Activated CD8-positive, alpha-beta memory T cell treated with anti-CD3 and anti-CD28 coated beads, Interleukin-2, amount 50 U/mL, for 48 hours (primary cell): Measurements from ENCODE around the gene CYB561D2.

Experiments
- DNase-seq: peaks from one replicate; pipeline ENCODE4 v3.0.0-alpha.2; 2020

Gene CYB561D2

DNA sequence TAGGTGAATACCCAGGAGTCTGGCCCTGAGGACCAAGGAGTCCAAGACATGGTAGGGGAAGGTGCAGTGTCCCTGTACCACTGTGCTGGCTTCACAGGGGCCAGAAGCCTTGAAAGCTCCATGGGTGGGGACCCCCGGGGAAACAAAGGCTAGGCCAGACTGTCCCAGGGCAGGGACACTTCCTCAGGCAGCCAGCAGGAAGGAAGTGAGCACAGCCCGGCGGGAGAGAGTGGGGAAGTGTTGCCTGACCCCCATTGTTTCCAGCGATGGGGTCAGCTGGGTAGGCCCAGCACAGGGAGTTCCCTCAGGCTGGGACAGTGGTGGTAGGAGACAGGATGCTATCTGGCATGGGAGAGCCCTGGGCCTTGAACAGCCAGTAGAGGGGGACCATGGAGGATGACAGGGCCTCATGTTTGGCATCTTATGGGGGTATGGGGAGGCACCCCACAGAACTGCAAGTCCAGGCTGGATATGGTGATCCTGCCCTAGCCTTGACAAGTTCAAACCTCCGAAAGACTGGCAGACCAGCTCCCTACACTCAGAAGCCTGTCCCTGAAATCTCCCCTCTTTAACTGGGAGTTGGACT is 27.0 kb upstream of the CYB561D2 start:
- DNase-seq, result no peak

DNA sequence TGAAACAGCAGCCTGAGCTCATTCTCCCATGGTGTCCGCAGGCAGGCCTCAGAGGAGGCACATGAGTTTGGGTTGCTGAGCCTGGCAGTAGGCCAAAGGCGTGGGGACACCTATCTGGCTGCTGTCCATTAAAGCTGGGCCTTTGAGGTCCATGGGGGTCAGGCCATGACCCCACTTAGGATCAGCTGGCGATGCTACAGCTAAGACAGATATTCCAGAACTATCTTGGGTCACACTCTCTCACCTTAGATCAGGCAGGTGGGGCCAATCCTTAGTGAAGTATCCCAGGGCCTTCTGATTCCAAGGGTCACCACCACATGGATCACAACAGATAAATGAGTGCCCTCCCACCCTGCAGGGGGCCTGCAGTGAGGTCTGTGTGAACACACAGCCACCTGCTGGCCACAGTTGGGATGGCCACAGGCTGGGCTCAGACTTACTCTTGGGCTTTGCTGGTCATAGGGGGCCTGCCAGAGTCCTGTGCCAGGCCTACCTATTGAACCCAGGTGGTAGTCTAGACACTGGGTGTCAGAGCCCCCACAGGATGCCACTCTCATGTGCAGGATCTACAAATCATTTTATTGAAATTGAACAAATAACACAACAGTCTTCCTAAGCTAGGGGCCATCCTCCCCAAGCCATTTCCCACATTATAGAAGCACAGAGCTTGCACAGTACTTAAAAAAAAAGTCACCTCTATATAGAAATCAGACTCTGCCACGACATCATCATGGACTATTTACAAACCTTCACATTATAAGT is 26.1 kb upstream of the CYB561D2 start:
- peak; percentile 83 for DNase-seq

DNA sequence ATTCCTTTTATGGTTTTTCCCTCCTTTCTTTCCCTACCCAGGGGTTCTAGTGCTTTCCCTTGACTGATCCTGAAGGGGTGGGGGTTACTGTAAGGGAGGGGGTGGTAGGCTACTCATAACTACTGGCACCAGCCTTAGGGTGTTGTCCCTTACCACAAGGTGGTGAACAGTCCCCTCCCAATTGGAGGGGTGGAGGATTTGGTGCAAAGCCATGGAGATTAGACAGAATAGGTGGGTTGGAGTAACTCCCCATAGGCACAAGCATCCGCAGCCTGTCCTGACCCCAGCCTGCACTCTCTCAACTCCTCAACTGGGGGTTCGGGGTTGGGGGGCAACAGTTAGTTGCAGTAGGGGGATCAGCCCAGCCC is 25.6 kb upstream of the CYB561D2 start:
- no peak for DNase-seq

DNA sequence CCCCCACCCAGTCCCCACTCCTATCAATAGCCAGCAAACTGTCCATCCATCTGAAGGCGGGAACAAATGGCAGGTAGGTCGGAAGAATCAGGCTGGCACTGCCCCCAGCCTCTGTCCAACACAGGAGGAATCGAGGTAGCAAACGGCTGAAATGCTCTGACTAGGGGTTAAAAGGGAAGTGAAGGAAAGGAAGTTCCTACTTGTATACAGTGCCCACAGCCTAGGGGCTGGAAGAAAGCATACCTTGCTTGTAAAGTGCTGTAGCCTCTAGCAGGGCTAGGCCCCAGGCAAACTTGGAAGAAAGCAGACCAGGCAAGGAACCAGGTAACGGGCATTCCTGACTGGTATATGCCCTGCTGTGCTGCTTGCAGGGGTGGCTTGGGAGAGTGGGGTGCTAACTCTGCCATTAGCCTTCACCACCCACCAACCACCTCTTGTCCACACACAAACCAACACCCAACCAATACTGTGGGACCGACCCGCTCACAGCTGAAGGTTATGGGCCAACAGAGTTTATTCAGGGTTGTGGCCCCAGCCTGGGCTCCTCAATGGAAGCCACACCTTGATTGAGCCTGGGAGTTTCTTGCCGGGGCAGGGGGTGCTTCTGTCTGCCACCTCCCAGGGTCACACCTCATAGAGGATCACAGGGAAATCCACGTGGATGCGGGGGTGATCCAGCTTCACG is 25.0 kb upstream of the CYB561D2 start:
- DNase-seq, result no peak

DNA sequence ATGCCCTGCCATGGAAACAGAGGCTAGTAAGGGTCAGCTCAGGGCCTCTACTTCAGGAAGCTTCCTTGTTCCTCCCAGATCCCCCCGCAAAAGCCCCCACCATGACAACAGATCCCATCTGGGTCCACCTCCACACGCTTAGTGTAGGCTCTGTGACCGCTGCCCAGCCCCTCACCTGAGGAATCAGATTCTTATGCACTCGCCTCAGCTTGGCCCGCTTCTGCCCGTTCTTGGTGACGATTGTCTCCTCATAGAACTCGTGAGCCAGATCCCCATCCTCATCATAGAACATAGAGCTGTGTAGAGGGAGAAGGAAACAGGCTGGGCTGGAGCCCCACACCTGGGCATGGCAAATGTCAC is 24.5 kb upstream of the CYB561D2 start:
- no peak for DNase-seq

DNA sequence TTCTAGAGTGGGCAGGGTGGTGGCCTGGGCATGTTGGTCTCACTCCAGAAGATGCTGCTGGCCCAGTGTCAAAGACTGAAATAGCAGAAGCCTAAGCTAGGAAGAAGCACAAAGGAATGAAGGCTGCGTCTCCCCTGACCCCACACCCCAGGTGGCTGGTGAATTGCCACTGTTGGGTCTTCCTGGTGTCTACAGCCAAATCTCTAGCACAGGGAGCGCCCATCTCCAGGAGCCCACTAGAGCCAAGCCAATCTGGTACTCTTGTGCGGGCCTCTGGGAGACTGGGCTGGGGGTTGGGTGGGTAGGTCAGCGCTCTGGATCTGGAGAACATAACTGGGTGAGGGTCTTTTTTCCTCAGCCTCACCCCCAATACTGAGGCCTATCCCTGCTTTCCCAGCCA is 23.5 kb upstream of the CYB561D2 start:
- no peak for DNase-seq

DNA sequence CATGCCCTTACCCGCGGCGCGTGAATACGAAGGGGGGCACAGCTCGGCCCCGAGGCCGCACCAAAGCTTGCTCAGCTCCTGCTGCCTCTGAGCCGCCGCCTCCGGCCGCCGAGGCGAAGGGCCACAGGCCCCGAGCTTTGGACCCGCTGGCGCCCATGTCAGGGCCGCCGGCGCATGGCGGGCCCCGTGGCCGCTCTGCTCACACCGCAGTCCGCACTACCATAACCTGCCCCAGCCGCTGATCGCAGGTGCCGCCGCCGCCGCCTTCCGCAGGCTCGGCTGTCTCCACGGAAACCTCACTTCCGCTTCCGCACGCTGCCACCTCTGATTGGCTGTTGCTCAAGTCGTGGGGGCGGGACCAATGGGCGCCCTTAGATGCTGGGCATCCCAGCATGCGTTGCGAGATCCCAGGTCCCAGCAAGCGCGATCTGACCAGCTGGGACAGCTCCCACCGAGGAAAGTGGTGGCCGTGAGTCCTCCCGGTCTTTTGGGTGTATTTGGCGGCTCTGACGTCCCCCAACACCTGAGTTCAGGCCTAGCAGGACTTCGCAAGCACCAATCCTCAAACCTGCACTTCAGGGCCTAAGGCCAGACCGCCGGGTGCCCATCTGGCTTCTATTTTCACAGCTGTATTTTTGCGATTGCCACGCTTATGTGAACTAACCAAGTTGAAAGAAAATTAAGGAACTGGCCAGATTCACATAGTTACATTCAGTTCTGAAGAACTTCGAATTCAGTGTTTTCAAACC is 22.5 kb upstream of the CYB561D2 start, which contains the start of gene TUSC2:
Gene TUSC2, minus strand, starts transcription at position 281 of the 749 bp plus-strand sequence. Its CDS starts 124 bp downstream, at position 157.
- peak; percentile 96 for DNase-seq

DNA sequence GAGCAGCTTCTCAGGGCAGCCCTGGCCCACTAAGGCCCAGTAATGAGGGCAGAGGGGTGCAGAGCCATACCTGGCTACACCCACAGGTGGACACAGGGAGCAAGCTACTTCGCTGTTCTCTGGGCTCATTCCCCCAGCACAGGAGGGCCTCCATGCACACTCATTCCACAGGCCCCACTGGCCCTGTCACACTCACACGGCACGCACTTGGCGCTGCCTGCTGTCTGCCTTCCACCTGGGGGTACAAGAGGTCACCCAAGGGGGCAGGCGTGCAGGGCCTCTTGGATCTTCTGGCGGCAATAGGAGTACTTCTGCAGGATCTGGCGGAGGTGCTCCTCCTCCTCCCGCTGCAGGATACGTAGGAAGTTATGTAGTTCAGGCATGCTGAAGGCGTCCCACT is 20.3 kb upstream of the CYB561D2 start:
- DNase-seq, result no peak

DNA sequence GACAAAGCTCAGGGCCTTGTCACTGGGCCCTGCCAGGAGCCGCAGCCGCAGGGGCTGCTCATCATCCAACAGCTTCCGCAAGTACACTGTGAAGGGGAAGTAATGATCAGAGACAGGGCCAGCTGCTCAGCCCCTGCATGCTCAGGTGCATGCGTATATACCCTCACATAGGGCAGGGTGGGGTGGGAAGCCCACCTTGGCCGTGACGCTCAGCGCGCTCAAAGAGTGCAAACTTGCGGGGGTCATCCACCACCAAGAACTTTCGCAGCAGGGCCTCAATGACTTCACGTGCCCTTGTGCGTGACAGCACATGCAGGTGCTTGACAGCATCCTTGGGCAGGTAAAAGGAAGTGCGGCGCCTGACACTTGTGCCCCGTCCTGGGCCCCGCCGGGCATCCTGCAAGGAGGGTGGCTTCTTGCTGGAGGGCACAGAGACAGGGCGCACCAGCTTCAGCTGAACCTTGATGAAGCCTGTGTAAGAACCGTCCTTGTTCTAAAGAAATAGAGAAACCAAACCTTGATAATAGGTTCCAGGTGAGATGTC is 19.2 kb upstream of the CYB561D2 start:
- DNase-seq, result no peak

DNA sequence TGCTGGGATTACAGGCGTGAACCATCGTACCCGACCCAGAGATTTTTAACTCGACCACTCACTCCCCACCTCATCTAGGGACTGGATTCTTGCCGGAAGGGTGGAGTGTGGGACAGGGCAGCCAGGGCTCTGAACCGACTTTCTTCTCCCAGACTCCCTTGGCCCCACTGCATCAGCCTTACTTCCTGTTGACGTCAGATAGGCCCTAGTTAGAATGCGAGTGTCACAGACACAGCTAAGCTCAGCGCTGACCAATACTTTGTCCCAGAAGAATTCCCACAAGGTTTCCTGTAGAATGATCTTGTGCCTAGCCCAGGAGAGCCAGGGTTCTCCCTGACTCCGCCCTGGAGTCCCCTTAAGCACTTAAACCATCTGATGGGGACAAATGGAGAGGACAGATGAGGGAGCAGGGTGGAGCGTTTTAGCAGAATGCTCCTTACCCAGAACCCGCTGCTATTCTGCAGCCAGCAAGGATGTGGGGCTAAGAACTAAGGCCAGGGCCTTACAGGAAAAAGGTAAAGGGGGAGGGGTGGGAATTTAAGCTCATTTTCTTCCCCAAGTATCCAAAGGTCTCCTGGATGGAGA is 16.8 kb upstream of the CYB561D2 start:
- DNase-seq, result no peak

DNA sequence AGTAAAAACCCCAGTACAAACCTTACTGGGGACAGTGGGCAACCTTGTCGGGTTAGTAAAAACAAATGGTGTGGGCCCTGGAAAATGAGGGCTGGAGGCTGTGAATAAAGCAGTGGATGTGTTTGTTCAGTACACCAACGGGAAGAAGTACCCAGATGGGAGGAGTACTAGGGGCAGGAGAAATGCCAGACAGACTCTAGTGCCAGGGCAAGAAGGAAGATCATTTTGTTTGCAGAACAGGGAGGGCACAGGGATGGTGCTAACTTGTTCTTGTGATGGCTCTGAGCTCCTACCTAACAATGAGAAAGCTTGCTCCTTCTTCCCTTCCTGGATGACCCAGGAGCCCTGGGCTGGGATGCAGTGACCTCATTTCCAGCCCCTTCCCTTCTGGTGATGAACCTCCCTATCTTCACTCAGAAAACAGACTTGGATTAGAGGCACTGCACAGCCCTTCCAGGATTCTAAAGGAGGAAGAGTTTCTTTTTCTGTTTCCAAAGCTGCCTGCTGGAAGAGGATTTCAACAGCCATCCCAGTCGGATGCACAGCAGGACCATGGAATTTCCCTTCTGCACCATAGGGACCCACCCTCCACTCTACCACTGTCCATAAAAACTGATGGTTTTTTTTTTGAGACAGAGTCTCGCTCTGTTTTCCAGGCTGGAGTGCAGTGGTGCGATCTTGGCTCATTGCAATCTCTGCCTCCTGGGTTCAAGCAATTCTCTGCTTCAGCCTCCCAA is 16.2 kb upstream of the CYB561D2 start:
- DNase-seq, result no peak

DNA sequence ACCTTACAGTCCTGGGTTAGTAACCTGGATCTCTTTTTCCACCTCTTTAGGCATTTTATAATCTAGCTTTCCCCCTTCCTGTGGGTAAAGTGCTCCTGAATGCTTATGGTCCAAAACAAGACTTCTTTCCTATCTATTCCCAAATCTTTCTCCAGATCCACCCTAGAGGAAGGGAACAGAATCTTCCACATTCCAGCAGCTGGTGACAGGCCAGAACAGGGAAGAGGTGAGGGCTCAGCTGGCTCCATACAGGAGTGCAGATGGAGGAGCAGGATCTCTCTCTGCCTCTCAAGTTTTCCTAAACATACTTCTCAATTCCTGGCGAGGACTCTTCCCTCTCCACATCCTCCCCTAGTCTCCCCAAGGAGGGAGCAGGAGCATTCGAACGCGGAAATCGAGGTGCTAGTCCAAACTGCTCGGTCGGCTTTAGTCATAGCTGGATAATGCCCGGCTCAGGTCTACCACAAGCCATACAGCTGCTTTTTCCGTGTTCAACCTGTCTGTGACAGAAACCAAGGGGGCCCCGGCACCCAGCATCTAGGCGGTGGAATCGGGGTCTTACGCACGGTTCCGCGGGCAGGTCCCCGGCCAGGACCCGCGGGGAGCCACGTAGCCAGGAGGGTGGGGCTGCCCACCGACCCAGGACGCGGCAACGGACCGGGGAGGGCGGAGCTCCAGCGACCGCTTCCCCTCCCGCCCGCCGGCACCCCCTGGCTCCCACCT is 14.0 kb upstream of the CYB561D2 start:
- no peak for DNase-seq

DNA sequence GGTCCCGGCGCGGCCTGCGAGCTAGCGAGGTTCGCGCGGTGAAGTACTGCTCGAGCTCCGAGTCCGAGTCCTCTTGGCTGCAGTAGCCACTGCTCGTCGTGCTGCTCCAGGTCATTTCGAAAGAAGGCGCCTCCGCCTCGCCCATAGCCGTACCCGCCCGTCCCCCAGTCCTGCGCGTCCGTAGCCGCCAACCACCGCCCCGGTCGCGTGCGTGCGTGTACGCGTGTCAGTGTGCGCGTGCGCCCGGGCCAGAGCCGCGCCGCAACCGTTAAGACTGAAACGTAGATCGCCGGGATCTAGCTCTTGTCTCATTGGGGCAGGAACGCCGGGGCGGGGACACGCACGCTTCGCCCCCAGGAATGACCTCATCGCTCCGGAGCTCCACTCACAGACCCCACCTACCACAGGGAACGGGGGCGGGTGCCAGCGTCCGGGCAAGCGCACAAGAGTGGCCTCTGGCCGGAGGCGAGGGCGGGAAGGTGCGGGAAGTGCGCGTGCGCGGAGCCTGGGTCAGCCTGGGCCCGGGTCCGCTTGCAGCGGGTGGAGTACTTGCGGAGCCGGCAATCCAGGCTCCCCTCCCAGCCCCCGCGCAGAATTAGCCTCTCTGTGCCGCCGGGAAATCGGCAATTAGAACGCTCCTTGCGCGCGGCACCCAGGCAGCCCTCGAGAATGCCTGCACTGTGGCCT is 13.3 kb upstream of the CYB561D2 start:
- peak; percentile 96 for DNase-seq

DNA sequence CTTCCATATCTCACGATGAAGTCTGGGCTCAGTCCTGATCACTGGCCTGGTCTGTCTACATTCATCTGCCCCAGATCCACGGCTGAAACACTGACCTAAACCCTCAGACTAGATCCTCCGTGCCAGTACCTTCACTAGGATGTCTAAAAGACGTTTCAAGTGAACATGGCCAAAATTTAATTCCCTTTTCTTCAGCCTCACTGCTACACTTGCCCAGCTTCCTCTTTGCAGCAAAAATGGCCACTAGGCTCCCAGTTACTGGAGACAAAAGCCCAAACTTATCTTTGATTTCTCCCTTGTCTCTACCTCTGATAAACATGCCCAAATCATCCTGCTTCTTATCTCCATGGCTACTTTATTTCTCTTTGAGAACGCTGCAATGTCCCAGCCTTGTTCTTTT is 11.7 kb upstream of the CYB561D2 start:
- no peak for DNase-seq

DNA sequence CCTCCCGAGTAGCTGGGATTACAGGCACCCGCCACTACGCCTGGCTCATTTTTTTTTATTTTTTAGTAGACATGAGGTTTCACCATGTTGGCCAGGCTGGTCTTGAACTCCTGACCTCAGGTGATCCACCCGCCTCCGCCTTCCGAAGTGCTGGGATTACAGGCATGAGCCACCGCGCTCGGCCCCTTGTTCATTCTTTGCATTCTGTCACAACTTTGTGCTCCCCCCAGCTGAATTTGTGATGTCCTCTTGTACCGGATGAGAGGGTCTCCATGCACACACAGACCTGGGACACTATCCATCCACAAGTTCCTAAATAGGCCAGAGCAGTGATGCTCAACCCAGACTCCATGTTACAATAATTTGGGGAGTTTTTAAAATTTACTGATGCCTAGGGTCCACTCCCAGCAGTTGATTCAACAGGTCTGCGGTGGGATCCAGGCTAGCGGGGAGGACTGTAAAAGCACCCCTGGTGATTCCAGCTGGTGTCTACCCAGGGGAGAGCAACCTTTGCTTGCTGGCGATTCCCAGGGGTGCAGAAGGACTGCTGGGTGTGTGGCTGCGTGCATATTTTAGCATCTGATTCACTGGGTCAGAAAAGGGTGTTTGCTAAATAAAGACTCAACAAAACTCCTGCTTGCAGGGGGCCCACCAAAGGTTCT is 11.0 kb upstream of the CYB561D2 start:
- DNase-seq, result no peak

DNA sequence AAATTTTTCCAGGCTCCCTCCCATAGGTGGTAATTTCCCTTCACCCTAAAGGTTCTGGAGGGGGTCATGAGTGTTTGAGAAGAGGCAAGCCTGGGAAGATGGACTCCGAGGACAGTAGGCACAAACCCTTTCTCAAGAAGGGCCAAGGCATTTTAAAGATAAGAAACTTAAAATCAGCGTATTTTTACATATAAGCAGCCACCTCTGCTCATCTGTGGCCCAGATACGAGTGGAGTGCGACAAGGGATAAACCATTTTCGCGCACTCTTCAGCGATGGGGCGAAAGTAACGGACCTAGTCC is 10.6 kb upstream of the CYB561D2 start:
- no peak for DNase-seq

DNA sequence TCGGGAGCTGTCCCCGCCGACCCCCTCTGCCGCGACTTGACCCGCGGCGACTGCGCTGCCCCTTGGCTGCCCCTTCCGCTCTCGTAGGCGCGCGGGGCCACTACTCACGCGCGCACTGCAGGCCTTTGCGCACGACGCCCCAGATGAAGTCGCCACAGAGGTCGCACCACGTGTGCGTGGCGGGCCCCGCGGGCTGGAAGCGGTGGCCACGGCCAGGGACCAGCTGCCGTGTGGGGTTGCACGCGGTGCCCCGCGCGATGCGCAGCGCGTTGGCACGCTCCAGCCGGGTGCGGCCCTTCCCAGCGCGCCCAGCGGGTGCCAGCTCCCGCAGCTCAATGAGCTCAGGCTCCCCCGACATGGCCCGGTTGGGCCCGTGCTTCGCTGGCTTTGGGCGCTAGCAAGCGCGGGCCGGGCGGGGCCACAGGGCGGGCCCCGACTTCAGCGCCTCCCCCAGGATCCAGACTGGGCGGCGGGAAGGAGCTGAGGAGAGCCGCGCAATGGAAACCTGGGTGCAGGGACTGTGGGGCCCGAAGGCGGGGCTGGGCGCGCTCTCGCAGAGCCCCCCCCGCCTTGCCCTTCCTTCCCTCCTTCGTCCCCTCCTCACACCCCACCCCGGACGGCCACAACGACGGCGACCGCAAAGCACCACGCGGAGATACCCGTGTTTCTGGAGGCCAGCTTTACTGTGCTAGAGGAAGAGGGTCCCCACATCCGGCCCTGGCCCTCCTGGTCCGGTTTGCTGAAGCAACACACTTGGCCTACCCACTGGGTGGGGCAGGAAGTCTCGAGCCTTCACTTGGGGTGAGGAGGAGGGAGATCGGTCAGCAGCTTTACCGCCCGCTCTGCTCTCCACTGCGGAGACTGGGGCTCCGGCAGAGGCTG is 10.0 kb upstream of the CYB561D2 start, which contains the start of gene RASSF1:
Gene RASSF1, minus strand, starts transcription at position 389 of the 882 bp plus-strand sequence. Its CDS starts 31 bp downstream, at position 358.
- DNase-seq, result peak; percentile 85

DNA sequence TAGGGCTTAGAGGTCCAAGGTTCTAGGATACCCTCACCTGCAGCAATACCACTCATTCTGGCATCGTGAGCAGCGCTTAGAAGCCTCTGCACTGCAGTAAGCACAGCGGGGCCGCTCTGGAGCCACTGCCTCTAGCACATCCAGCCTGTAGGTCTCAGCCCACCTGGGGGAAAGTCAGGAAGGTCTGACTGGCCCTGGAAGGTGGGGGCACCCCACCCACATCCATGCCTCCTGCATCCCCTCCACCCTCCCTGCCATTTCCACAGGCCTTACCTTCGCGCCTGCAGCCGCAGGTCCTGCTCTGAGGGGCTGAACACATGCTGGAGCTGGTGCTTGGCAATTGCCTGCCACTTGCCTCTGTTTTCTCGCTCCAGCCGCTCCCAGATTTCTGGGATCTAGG is 9.1 kb upstream of the CYB561D2 start:
- no peak for DNase-seq

DNA sequence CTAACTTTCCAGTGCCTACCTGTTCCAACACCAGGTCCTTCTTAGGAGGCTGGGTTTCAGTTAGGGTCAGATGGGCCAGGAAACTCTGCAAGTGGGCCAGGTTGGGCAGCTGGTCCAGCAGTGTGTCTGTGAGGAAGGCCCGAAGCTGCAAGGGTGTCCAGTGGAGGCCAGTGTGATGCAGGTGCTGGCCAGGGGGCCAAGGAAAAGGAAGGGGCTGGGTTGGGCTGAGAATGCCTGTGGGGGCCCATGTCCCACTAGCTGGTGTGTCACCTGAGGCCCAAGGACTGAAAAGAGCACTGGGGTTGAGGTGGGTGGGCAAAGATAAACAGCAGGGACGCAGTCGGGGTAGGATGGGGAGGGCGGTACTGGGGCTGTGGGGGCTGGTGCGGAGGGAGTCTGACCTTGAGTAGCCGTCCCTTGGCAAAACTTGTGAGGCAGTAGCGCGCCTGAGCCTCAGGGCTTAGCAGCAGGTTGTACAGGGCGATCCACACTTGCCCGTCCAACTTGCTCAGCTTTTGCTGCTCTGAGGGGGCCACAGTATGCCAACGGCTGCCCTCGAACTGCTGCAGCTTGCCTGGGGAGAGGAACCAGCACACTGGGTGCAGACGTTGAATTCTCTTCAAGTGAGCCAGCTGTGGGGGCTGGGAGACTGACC is 8.5 kb upstream of the CYB561D2 start:
- DNase-seq, result no peak
